Measurements from ENCODE around the gene NRIP3.

DNA sequence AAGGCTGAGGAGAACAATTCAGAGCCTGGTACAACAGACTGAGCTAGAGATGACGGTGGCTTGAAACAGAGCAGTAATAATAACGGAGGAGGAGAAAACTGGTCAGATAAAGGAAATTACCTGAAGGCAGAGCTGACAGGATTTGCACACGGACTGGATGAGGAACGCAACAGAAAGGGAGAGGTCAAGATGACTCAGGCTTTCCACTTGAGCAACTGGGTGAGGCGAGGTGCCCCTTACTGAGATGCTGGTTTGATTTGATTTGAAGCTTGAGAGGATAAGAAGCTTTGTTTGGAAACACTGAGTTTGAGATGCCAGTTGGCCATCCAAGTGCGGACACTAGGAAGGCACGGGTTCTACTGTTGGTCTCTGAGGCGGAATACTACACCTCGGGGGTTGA lies 35.4 kb upstream of the NRIP3 start:
- TF ChIP-seq POLR2A (IDR thresholded peaks at IDR 0.05) (no peak), EP300 (IDR thresholded peaks at IDR 0.05) (no peak), POLR2AphosphoS5 (IDR thresholded peaks at IDR 0.05) (no peak)
- TF ChIP-seq, protein P1, sequence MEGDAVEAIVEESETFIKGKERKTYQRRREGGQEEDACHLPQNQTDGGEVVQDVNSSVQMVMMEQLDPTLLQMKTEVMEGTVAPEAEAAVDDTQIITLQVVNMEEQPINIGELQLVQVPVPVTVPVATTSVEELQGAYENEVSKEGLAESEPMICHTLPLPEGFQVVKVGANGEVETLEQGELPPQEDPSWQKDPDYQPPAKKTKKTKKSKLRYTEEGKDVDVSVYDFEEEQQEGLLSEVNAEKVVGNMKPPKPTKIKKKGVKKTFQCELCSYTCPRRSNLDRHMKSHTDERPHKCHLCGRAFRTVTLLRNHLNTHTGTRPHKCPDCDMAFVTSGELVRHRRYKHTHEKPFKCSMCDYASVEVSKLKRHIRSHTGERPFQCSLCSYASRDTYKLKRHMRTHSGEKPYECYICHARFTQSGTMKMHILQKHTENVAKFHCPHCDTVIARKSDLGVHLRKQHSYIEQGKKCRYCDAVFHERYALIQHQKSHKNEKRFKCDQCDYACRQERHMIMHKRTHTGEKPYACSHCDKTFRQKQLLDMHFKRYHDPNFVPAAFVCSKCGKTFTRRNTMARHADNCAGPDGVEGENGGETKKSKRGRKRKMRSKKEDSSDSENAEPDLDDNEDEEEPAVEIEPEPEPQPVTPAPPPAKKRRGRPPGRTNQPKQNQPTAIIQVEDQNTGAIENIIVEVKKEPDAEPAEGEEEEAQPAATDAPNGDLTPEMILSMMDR (IDR thresholded peaks at IDR 0.05): no peak
